ENCODE measurements around the gene ZFP36L1.

GRCh38 chr14:68807148-68807600 lies 14.3 kb upstream of the ZFP36L1 start:
- no peak for TF ChIP-seq POLR2A (IDR thresholded peaks at IDR 0.05; ENCODE audit: low read depth, low read length)
- no peak for TF ChIP-seq TAF1 (IDR thresholded peaks at IDR 0.05; ENCODE audit: borderline replicate concordance, low read depth, low read length)
- TF ChIP-seq POLR2AphosphoS5 (IDR thresholded peaks at IDR 0.05; ENCODE audit: low read depth, low read length), result no peak

Measured in GM12892 (cell line).